ENCODE measurements around the gene GTF2A2.

DNA sequence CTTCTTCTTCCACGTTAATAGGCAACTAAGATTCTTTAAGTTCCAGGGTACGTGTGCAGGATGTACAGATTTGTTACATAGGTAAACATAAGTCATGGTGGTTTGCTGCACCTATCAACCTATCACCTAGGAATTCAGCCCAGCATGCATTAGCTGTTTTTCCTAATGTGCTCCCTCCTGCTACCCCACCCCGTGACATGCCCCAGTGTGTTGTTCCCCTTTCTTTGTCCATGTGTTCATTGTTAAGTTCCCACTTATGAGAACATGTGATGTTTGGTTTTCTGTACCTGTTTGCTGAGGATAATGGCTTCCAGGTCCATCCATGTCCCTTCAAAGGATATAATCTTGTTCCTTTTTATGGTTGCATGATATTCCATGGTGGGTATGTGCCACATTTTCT lies 21.1 kb downstream of the GTF2A2 start:
- TF ChIP-seq, protein P1, sequence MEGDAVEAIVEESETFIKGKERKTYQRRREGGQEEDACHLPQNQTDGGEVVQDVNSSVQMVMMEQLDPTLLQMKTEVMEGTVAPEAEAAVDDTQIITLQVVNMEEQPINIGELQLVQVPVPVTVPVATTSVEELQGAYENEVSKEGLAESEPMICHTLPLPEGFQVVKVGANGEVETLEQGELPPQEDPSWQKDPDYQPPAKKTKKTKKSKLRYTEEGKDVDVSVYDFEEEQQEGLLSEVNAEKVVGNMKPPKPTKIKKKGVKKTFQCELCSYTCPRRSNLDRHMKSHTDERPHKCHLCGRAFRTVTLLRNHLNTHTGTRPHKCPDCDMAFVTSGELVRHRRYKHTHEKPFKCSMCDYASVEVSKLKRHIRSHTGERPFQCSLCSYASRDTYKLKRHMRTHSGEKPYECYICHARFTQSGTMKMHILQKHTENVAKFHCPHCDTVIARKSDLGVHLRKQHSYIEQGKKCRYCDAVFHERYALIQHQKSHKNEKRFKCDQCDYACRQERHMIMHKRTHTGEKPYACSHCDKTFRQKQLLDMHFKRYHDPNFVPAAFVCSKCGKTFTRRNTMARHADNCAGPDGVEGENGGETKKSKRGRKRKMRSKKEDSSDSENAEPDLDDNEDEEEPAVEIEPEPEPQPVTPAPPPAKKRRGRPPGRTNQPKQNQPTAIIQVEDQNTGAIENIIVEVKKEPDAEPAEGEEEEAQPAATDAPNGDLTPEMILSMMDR (IDR thresholded peaks at IDR 0.05) = no peak
- TF ChIP-seq POLR2AphosphoS5 (IDR thresholded peaks at IDR 0.05) = no peak

Measured in stomach (tissue), 4 donors.